SU-DHL-6 (cell line): Measurements from ENCODE around the gene PEX19.

Experiments
- H2AFZ ChIP-seq: fragments of 200-600 bp; sonication (generic); 2 replicates; pipeline ENCODE4 v1.6.1; 2014; ENCODE audit warnings: low read depth, mild to moderate bottlenecking, moderate library complexity, mixed read lengths, antibody characterized with exemption, low read length; ENCODE audit not compliant: severe bottlenecking
- H3F3A ChIP-seq: fragments of 200-600 bp; shearing (Covaris generic); 2 replicates; pipeline ENCODE4 v1.6.0; 2016; ENCODE audit warnings: antibody characterized with exemption, mild to moderate bottlenecking; ENCODE audit not compliant: insufficient read depth
- H3K27ac ChIP-seq: fragments of 200-600 bp; sonication (generic); 2 replicates; pipeline ENCODE4 v1.5.1; 2016; ENCODE audit warnings: low read depth, mild to moderate bottlenecking, low read length, moderate library complexity, mixed read lengths
- H3K27me3 ChIP-seq: fragments of 200-600 bp; sonication (generic), shearing (Covaris generic); 2 replicates; pipeline ENCODE4 v1.6.0; 2014; ENCODE audit warnings: mild to moderate bottlenecking, low read length
- H3K36me3 ChIP-seq: fragments of 200-600 bp; sonication (generic); 2 replicates; pipeline ENCODE4 v1.6.1; 2014; ENCODE audit warnings: mild to moderate bottlenecking, low read length, mixed read lengths
- H3K4me2 ChIP-seq: fragments of 300-600, 200-600 bp; shearing (Covaris generic), sonication (generic); 2 replicates; pipeline ENCODE4 v1.6.0; 2014; ENCODE audit warnings: low read length, low read depth, mild to moderate bottlenecking; ENCODE audit not compliant: poor library complexity, severe bottlenecking
- H3K4me3 ChIP-seq: fragments of 200-600 bp; sonication (generic); 2 replicates; pipeline ENCODE4 v1.5.1; 2014; ENCODE audit warnings: antibody characterized with exemption, low read length, mild to moderate bottlenecking, mixed read lengths; ENCODE audit not compliant: insufficient read depth, poor library complexity, severe bottlenecking
- H3K79me2 ChIP-seq: fragments of 200-600 bp; sonication (generic); 2 replicates; pipeline ENCODE4 v1.6.1; 2014; ENCODE audit warnings: mild to moderate bottlenecking, low read length, moderate library complexity; ENCODE audit not compliant: insufficient read depth
- H3K9ac ChIP-seq: fragments of 200-600 bp; sonication (generic); 2 replicates; pipeline ENCODE4 v1.7.0; 2014; ENCODE audit warnings: mild to moderate bottlenecking, low read length
- H3K9me2 ChIP-seq: fragments of 200-600 bp; sonication (generic); replicated peaks from 2 replicates; pipeline ENCODE4 v1.6.1; 2014; ENCODE audit warnings: low read length; ENCODE audit not compliant: insufficient read depth
- H3K9me3 ChIP-seq: fragments of 200-600 bp; sonication (generic); 2 replicates; pipeline ENCODE4 v1.6.1; 2014; ENCODE audit warnings: low read length, mixed read lengths; ENCODE audit not compliant: insufficient read depth
- H4K20me1 ChIP-seq: fragments of 200-600 bp; sonication (generic); 2 replicates; pipeline ENCODE4 v1.6.1; 2014; ENCODE audit warnings: low read depth, mild to moderate bottlenecking, antibody characterized with exemption, low read length, moderate library complexity, mixed read lengths
- CTCF ChIP-seq: fragments of 200-600 bp; sonication (generic); IDR thresholded peaks from one replicate; pipeline ENCODE4 v1.5.1; 2017; ENCODE audit warnings: antibody characterized with exemption, mild to moderate bottlenecking, low read length, moderate library complexity; ENCODE audit not compliant: insufficient read depth, poor library complexity, severe bottlenecking
- EZH2phosphoT487 ChIP-seq: fragments of 200-600 bp; sonication (generic), shearing (Covaris generic); conservative IDR thresholded peaks from 2 replicates; pipeline ENCODE4 v1.6.1; 2018; ENCODE audit warnings: mild to moderate bottlenecking, antibody characterized with exemption, low read length, moderate library complexity, mixed read lengths

Gene PEX19

GRCh38 chr1:160245434-160245833 lies 39.5 kb downstream of the PEX19 start:
- Histone ChIP-seq H3K27ac (no peak overlapping the region), H3K9me2 (no peaks in the 10 kb centered on the region), H2AFZ (no peak overlapping the region), H3K4me3 (no peak overlapping the region), H3K4me2 (no peak overlapping the region), H3K36me3 (peaks cover 5% of the 10 kb centered on the region; the same call in 1 of the 2 replicates), H3F3A (no peaks in the 10 kb centered on the region), H4K20me1 (0 out of 2 replicates have a peak, but pooled peaks cover 6% of the 10 kb centered on the region), H3K27me3 (no peaks in the 10 kb centered on the region), H3K79me2 (peaks cover 30% of the 10 kb centered on the region), H3K9me3 (no peaks in the 10 kb centered on the region), H3K9ac (no peak overlapping the region)
- TF ChIP-seq CTCF, result no peak
- TF ChIP-seq EZH2phosphoT487, result no peak

- peaks cover 5% of the 10 kb centered on the region; the same call in 1 of the 2 replicates for H3K36me3 ChIP-seq
- H3K9me2 ChIP-seq, result no peaks in the 10 kb centered on the region
- H3K79me2 ChIP-seq, result peaks cover 26% of the 10 kb centered on the region
- 0 out of 2 replicates have a peak, but pooled peaks cover 6% of the 10 kb centered on the region for H4K20me1 ChIP-seq
- no peak overlapping the region for H2AFZ ChIP-seq
- H3K4me3 ChIP-seq, result no peak overlapping the region
- H3K27me3 ChIP-seq, result no peaks in the 10 kb centered on the region
- no peaks in the 10 kb centered on the region for H3K9me3 ChIP-seq
- no peak overlapping the region for H3K4me2 ChIP-seq
- no peak overlapping the region for H3K9ac ChIP-seq
- no peak overlapping the region for H3K27ac ChIP-seq
- no peaks in the 10 kb centered on the region for H3F3A ChIP-seq
- TF ChIP-seq EZH2phosphoT487 (no peak), CTCF (no peak)
Measured at GRCh38 chr1:160244209-160244608, 40.7 kb downstream of the PEX19 start.

- Histone ChIP-seq H3K27me3 (no peaks in the 10 kb centered on the region), H3K9me2 (no peaks in the 10 kb centered on the region)
Measured at GRCh38 chr1:160243767-160244166, 41.2 kb downstream of the PEX19 start.

More at GRCh38 chr1:160243767-160244166, 41.2 kb downstream of the PEX19 start:
- H2AFZ ChIP-seq, result no peak overlapping the region
- H3K27ac ChIP-seq, result no peak overlapping the region
- H3K9ac ChIP-seq, result no peak overlapping the region
- H3K36me3 ChIP-seq, result peaks cover 5% of the 10 kb centered on the region; the same call in 1 of the 2 replicates
- TF ChIP-seq EZH2phosphoT487, result no peak
- no peak for TF ChIP-seq CTCF
- H3K4me2 ChIP-seq, result no peak overlapping the region
- no peaks in the 10 kb centered on the region for H3K9me3 ChIP-seq
- 0 out of 2 replicates have a peak, but pooled peaks cover 6% of the 10 kb centered on the region for H4K20me1 ChIP-seq
- no peaks in the 10 kb centered on the region for H3F3A ChIP-seq
- peaks cover 21% of the 10 kb centered on the region for H3K79me2 ChIP-seq
- H3K4me3 ChIP-seq, result no peak overlapping the region
